CD14-positive monocyte (primary cell): ENCODE data around the gene NDST4. TPM values are rescaled to one million over a fixed set of nuclear protein-coding genes. Genes with fewer than 3 reads are reported as not detected.

Experiments used
- DNase-seq, 3 donors: peaks; one replicate each; pipeline ENCODE4 v3.0.0-alpha.2; 2011 to 2022
- H2AFZ ChIP-seq: 2 replicates; pipeline ENCODE4 v1.6.0; 2012; ENCODE audit warnings: mild to moderate bottlenecking, low read depth, low read length, inconsistent platforms; ENCODE audit not compliant: insufficient read depth, poor library complexity, severe bottlenecking
- H3K27ac ChIP-seq, 2 donors: 1 replicate in 1 of 2; 2 replicates in 1 of 2; pipeline ENCODE4 v1.5.1; 2012 to 2013; ENCODE audit warnings: low read length in 2 of 2, control low read depth in 1 of 2, inconsistent platforms in 1 of 2, low read depth in 1 of 2, mild to moderate bottlenecking in 1 of 2
- H3K27me3 ChIP-seq, 2 donors: one replicate each; pipeline versions ENCODE4 v1.6.0 to v1.6.1; 2011 to 2013; ENCODE audit warnings: low read length in 2 of 2; ENCODE audit not compliant: control insufficient read depth in 2 of 2, insufficient read depth in 2 of 2
- H3K36me3 ChIP-seq, 2 donors: replicated peaks in 1 of 2; 1 replicate in 1 of 2; 2 replicates in 1 of 2; pipeline versions ENCODE4 v1.5.1 to v1.6.1; 2012 to 2013; ENCODE audit warnings: low read length in 2 of 2, control low read depth in 1 of 2, inconsistent platforms in 1 of 2, mild to moderate bottlenecking in 1 of 2; ENCODE audit not compliant: insufficient read depth in 2 of 2, control insufficient read depth in 1 of 2
- H3K4me1 ChIP-seq, 2 donors: 1 replicate in 1 of 2; 2 replicates in 1 of 2; pipeline versions ENCODE4 v1.5.1 to v1.6.1; 2012 to 2013; ENCODE audit warnings: low read length in 2 of 2, control low read depth in 1 of 2, inconsistent platforms in 1 of 2, mild to moderate bottlenecking in 1 of 2, moderate library complexity in 1 of 2; ENCODE audit not compliant: insufficient read depth in 2 of 2, control insufficient read depth in 1 of 2
- H3K4me2 ChIP-seq: replicated peaks from 2 replicates; pipeline ENCODE3; 2012; ENCODE audit warnings: low read length, moderate library complexity, mild to moderate bottlenecking; ENCODE audit not compliant: poor library complexity, severe bottlenecking; ENCODE audit errors: extremely low read depth
- H3K4me3 ChIP-seq, 3 experiments: fragments of 200-600 bp in 1 of 3; sonication (generic) in 1 of 3; replicated peaks in 1 of 3; 1 replicate in 2 of 3; 2 replicates in 1 of 3; pipeline ENCODE4 v1.5.1; 2011 to 2013; ENCODE audit warnings: low read length in 3 of 3, mild to moderate bottlenecking in 3 of 3, control low read depth in 2 of 3, low read depth in 2 of 3, inconsistent platforms in 1 of 3, moderate library complexity in 1 of 3
- H3K79me2 ChIP-seq: 2 replicates; pipeline ENCODE4 v1.6.0; 2012; ENCODE audit warnings: mild to moderate bottlenecking, control low read depth, inconsistent platforms, low read length, moderate library complexity; ENCODE audit not compliant: insufficient read depth
- H3K9ac ChIP-seq: 2 replicates; pipeline ENCODE4 v1.6.0; 2017; ENCODE audit warnings: low read length, mild to moderate bottlenecking; ENCODE audit not compliant: insufficient read depth, poor library complexity, severe bottlenecking
- H3K9me3 ChIP-seq, 2 donors: replicated peaks in 1 of 2; 1 replicate in 1 of 2; 2 replicates in 1 of 2; pipeline versions ENCODE4 v1.5.1 to v1.6.1; 2012 to 2013; ENCODE audit warnings: low read length in 2 of 2, control low read depth in 1 of 2; ENCODE audit not compliant: control insufficient read depth in 1 of 2, insufficient read depth in 1 of 2
- H4K20me1 ChIP-seq: 2 replicates; pipeline ENCODE4 v1.6.0; 2012; ENCODE audit warnings: mild to moderate bottlenecking, low read length, control low read depth, moderate library complexity; ENCODE audit not compliant: insufficient read depth
- H3K27ac Mint-ChIP-seq, 7 donors: one replicate each; pipeline ENCODE4 v1.8.0; 2020; ENCODE audit warnings: mild to moderate bottlenecking in 7 of 7, mixed read lengths in 7 of 7, moderate library complexity in 6 of 7, inconsistent platforms in 2 of 7
- H3K27me3 Mint-ChIP-seq, 3 donors: one replicate each; pipeline ENCODE4 v1.8.0; 2021 to 2022; ENCODE audit warnings: low read depth in 3 of 3, mild to moderate bottlenecking in 3 of 3, mixed read lengths in 3 of 3, moderate library complexity in 3 of 3, inconsistent platforms in 1 of 3
- H3K36me3 Mint-ChIP-seq, 2 donors: one replicate each; pipeline ENCODE4 v1.8.0; 2020; ENCODE audit warnings: mixed read lengths in 2 of 2, inconsistent platforms in 1 of 2, mild to moderate bottlenecking in 1 of 2
- H3K4me1 Mint-ChIP-seq: one replicate; pipeline ENCODE4 v1.8.0; 2020; ENCODE audit warnings: mild to moderate bottlenecking, mixed read lengths
- H3K4me3 Mint-ChIP-seq, 2 donors: one replicate each; pipeline ENCODE4 v1.8.0; 2020; ENCODE audit warnings: mild to moderate bottlenecking in 2 of 2, mixed read lengths in 2 of 2, moderate library complexity in 1 of 2
- H3K9me3 Mint-ChIP-seq, 7 donors: one replicate each; pipeline ENCODE4 v1.8.0; 2020 to 2022; ENCODE audit warnings: mixed read lengths in 7 of 7, mild to moderate bottlenecking in 6 of 7, moderate library complexity in 6 of 7, inconsistent platforms in 2 of 7
- CTCF ChIP-seq: fragments of 200-600 bp; IDR thresholded peaks from one replicate; pipeline ENCODE4 v1.8.0; 2022; ENCODE audit warnings: antibody characterized with exemption, mild to moderate bottlenecking
- WGBS: methylation state at CpG from one replicate; pipeline ENCODE4 v1.1.5; 2013; ENCODE audit warnings: missing lambda C conversion rate; ENCODE audit not compliant: insufficient coverage; 5-methylcytosine and 5-hydroxymethylcytosine counted together
- intact Hi-C, 2 donors: fragments of 100-400 bp; cut with micrococcal nuclease; formaldehyde crosslinking; loops; one replicate each; pipeline versions ENCODE4 v1.15.0 to v1.15.1; 2023
- polyA plus RNA-seq, 3 donors: library from polyadenylated mRNA; depleted of rRNA in 1 of 3; unstranded in 2 of 3; stranded (reverse) in 1 of 3; fragments of 300-500 nt in 2 of 3; fragments of >200 nt in 1 of 3; fragmentation: Illumina TruSeq in 2 of 3; gene quantifications; 1 replicate in 2 of 3; 2 replicates in 1 of 3; pipeline ENCODE4 v1.2.3, GENCODE V29; 2012 to 2021

NDST4 gene
- polyA plus RNA-seq, 3 donors: not detected

- peaks cover 0 to 2% (median 0%) of the 10 kb centered on the region in 7 donors for H3K9me3 Mint-ChIP-seq
- TF ChIP-seq CTCF: no peak
- H2AFZ ChIP-seq: no peak overlapping the region
- intact Hi-C loops: no loop called here
- no peak overlapping the region for H3K4me3 Mint-ChIP-seq
- H3K4me2 ChIP-seq: no peak overlapping the region
- no peaks in the 10 kb centered on the region for H3K36me3 Mint-ChIP-seq
- no peak overlapping the region for H3K27ac Mint-ChIP-seq
- no peaks in the 10 kb centered on the region for H3K9me3 ChIP-seq
- DNase-seq: no peak
- no peaks in the 10 kb centered on the region for H3K4me1 ChIP-seq
- no peaks in the 10 kb centered on the region for H3K79me2 ChIP-seq
- H3K4me1 Mint-ChIP-seq: no peaks in the 10 kb centered on the region
- no peaks in the 10 kb centered on the region for H3K27me3 ChIP-seq
- H3K4me3 ChIP-seq: no peak overlapping the region
- H4K20me1 ChIP-seq: no peaks in the 10 kb centered on the region
- H3K27me3 Mint-ChIP-seq: peaks cover 0 to 2% (median 0%) of the 10 kb centered on the region in 3 donors
- no peak overlapping the region for H3K9ac ChIP-seq
- H3K36me3 ChIP-seq: no peaks in the 10 kb centered on the region
- no peak overlapping the region for H3K27ac ChIP-seq
Observed at GRCh38 chr4:115030281-115030680, 83.1 kb downstream of the NDST4 start.

- TF ChIP-seq CTCF: no peak
- Histone ChIP-seq H3K27ac (no peak overlapping the region), H4K20me1 (no peaks in the 10 kb centered on the region), H2AFZ (no peak overlapping the region), H3K9me3 (no peaks in the 10 kb centered on the region), H3K4me3 (no peak overlapping the region), H3K36me3 (no peaks in the 10 kb centered on the region), H3K4me2 (no peak overlapping the region), H3K4me1 (no peaks in the 10 kb centered on the region), H3K79me2 (no peaks in the 10 kb centered on the region), H3K9ac (no peak overlapping the region), H3K27me3 (no peaks in the 10 kb centered on the region)
- WGBS: 100% methylated on average over 1 of the region's 2 CpGs
- no peak for DNase-seq
- no peaks in the 10 kb centered on the region for H3K36me3 Mint-ChIP-seq
- H3K4me1 Mint-ChIP-seq: no peaks in the 10 kb centered on the region
- H3K27ac Mint-ChIP-seq: no peak overlapping the region
- peaks cover 0 to 2% (median 0%) of the 10 kb centered on the region in 7 donors for H3K9me3 Mint-ChIP-seq
- H3K27me3 Mint-ChIP-seq: peaks cover 0 to 2% (median 0%) of the 10 kb centered on the region in 3 donors
- intact Hi-C loops: no loop called here
- no peak overlapping the region for H3K4me3 Mint-ChIP-seq
Observed at GRCh38 chr4:115028682-115029410, 84.6 kb downstream of the NDST4 start.
